ENCODE data around the gene BCKDHA.

The BCKDHA gene

GRCh38 chr19:41445575-41445974 is 48.0 kb downstream of the BCKDHA start:
- no peak overlapping the region for H3K14ac ChIP-seq (ENCODE audit: low read length)
- H3K4me2 ChIP-seq (ENCODE audit: low read length): no peak overlapping the region
- WGBS (ENCODE audit: extremely low coverage, insufficient coverage, insufficient read length): no CpG with 5 or more reads among the region's 5 CpGs
- H3K23ac ChIP-seq (ENCODE audit: low read length): no peak overlapping the region
- no peaks in the 10 kb centered on the region for H3K79me2 ChIP-seq (ENCODE audit: control insufficient read depth, insufficient read depth, low read length, poor library complexity)
- no peaks in the 10 kb centered on the region for H3K79me1 ChIP-seq (ENCODE audit: low read length)
- no peak overlapping the region for H3K27ac ChIP-seq (ENCODE audit: low read depth, low read length)
- no peak overlapping the region for H3K4ac ChIP-seq (ENCODE audit: low read depth, low read length)
- H3K4me1 ChIP-seq (ENCODE audit: control insufficient read depth in 1 of 2, insufficient read depth in 2 of 2, low read length in 2 of 2): no peaks in the 10 kb centered on the region
- no peak overlapping the region for H2AK5ac ChIP-seq (ENCODE audit: low read length)
- no peaks in the 10 kb centered on the region for H3K27me3 ChIP-seq (ENCODE audit: insufficient read depth, low read length)
- H4K8ac ChIP-seq (ENCODE audit: low read depth, low read length): no peak overlapping the region
- H3K9ac ChIP-seq (ENCODE audit: low read length): no peak overlapping the region
- DNase-seq: no peak
- no peak overlapping the region for H4K12ac ChIP-seq (ENCODE audit: low read depth, low read length)
- no peaks in the 10 kb centered on the region for H3K36me3 ChIP-seq (ENCODE audit: control insufficient read depth in 1 of 2, insufficient read depth in 2 of 2, low read length in 2 of 2)
- H2BK120ac ChIP-seq (ENCODE audit: insufficient read depth, low read length, poor library complexity): no peak overlapping the region
- no peak overlapping the region for H4K91ac ChIP-seq (ENCODE audit: low read depth, low read length)
- peaks cover 5% of the 10 kb centered on the region for H3K9me3 ChIP-seq (ENCODE audit: insufficient read depth, low read depth, low read length)
- H2AFZ ChIP-seq (ENCODE audit: insufficient read depth, low read length, poor library complexity): no peak overlapping the region
- no peak overlapping the region for H2BK12ac ChIP-seq (ENCODE audit: low read length)
- H3K18ac ChIP-seq (ENCODE audit: low read length): no peak overlapping the region
- no peak overlapping the region for H3K4me3 ChIP-seq (ENCODE audit: low read depth, low read length)
- H2BK5ac ChIP-seq (ENCODE audit: low read depth, low read length, poor library complexity): no peak overlapping the region

DNA sequence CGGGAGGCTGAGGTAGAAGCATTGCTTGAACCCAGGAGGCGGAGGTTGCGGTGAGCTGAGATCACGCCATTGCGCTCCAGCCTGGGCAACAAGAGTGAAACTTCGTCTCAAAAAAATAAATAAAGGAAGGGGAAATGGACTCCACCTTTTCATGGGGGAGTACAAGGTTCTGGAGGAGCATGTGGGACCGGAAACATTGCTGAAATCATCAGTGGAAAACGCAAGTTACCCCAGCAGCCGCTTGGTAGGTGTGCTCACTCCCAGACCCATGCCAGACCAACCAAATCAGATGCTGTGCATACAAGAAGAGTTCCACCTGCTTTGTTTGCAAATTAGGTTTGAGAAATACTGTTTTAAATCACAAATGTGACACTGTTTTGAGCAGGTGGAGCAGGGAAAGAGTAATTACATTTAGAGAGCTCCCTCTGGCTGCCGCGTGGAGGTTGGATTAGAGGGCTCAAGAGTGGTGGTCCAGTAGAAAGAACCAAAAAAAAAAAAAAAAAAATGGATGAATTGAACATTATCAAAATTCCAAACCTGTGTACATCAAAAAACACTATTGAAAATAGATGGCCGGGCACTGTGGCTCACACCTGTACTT is 50.2 kb downstream of the BCKDHA start:
- Histone ChIP-seq H3K9me3 (ENCODE audit: insufficient read depth, low read depth, low read length) (peaks cover 5% of the 10 kb centered on the region), H3K79me2 (ENCODE audit: control insufficient read depth, insufficient read depth, low read length, poor library complexity) (no peaks in the 10 kb centered on the region), H3K27me3 (ENCODE audit: insufficient read depth, low read length) (no peaks in the 10 kb centered on the region), H2AK5ac (ENCODE audit: low read length) (no peak overlapping the region), H2BK12ac (ENCODE audit: low read length) (no peak overlapping the region), H3K18ac (ENCODE audit: low read length) (no peak overlapping the region), H3K4me2 (ENCODE audit: low read length) (no peak overlapping the region), H3K4me3 (ENCODE audit: low read depth, low read length) (no peak overlapping the region), H2BK5ac (ENCODE audit: low read depth, low read length, poor library complexity) (no peak overlapping the region), H4K91ac (ENCODE audit: low read depth, low read length) (no peak overlapping the region), H3K4me1 (ENCODE audit: control insufficient read depth in 1 of 2, insufficient read depth in 2 of 2, low read length in 2 of 2) (no peaks in the 10 kb centered on the region), H3K4ac (ENCODE audit: low read depth, low read length) (no peak overlapping the region), H2BK120ac (ENCODE audit: insufficient read depth, low read length, poor library complexity) (no peak overlapping the region), H3K27ac (ENCODE audit: low read depth, low read length) (no peak overlapping the region), H3K14ac (ENCODE audit: low read length) (no peak overlapping the region), H3K23ac (ENCODE audit: low read length) (no peak overlapping the region), H3K79me1 (ENCODE audit: low read length) (no peaks in the 10 kb centered on the region), H2AFZ (ENCODE audit: insufficient read depth, low read length, poor library complexity) (no peak overlapping the region), H4K8ac (ENCODE audit: low read depth, low read length) (no peak overlapping the region), H3K36me3 (ENCODE audit: control insufficient read depth in 1 of 2, insufficient read depth in 2 of 2, low read length in 2 of 2) (no peaks in the 10 kb centered on the region), H4K12ac (ENCODE audit: low read depth, low read length) (no peak overlapping the region), H3K9ac (ENCODE audit: low read length) (no peak overlapping the region)
- no peak for DNase-seq
- WGBS (ENCODE audit: extremely low coverage, insufficient coverage, insufficient read length): no CpG with 5 or more reads among the region's 12 CpGs

DNA sequence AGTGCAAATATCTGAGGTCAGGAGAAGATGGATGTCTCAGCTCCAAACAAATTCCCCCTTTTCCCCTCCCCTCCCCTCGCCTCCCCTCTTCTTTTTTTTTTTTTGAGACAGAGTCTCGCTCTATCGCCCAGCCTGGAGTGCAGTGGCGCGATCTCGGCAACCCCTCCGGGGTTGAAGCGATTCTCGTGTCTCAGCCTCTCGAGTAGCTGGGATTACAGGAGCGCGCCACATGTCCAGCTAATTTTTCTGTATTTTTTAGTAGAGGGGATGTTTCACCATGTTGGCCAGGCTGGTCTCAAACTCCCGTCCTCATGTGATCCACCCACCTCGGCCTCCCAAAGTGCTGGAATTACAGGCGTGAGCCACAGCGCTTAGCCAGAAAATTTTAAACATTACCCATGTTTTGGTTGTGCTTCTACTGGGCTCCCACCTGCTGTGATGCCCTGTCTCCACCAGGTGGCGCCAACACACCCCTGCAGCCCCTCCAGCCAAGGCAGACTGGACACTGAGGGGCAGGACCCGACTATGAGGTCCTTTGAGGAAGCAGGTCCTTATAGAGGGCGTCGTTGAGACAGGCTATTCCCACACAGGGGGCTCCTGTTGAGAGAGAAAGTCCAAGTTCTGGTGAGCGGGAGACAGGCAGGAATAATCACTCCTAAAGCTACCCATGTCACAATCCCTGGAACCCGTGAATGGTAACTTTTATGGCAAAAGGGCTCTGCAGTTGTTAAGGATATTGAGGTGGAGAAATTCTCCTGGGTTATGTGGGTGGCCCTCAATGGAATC is 51.7 kb downstream of the BCKDHA start:
- Histone ChIP-seq H3K9me3 (ENCODE audit: insufficient read depth, low read depth, low read length) (peaks cover 4% of the 10 kb centered on the region), H3K14ac (ENCODE audit: low read length) (no peak overlapping the region), H3K27ac (ENCODE audit: low read depth, low read length) (no peak overlapping the region), H4K12ac (ENCODE audit: low read depth, low read length) (no peak overlapping the region), H2BK12ac (ENCODE audit: low read length) (no peak overlapping the region), H3K23ac (ENCODE audit: low read length) (no peak overlapping the region), H3K4me2 (ENCODE audit: low read length) (peak overlapping the region; percentile 18), H3K4me3 (ENCODE audit: low read depth, low read length) (no peak overlapping the region), H4K8ac (ENCODE audit: low read depth, low read length) (no peak overlapping the region), H2AFZ (ENCODE audit: insufficient read depth, low read length, poor library complexity) (no peak overlapping the region), H3K4ac (ENCODE audit: low read depth, low read length) (no peak overlapping the region), H3K36me3 (ENCODE audit: control insufficient read depth in 1 of 2, insufficient read depth in 2 of 2, low read length in 2 of 2) (no peaks in the 10 kb centered on the region), H3K27me3 (ENCODE audit: insufficient read depth, low read length) (no peaks in the 10 kb centered on the region), H3K79me1 (ENCODE audit: low read length) (no peaks in the 10 kb centered on the region), H2BK5ac (ENCODE audit: low read depth, low read length, poor library complexity) (no peak overlapping the region), H3K79me2 (ENCODE audit: control insufficient read depth, insufficient read depth, low read length, poor library complexity) (no peaks in the 10 kb centered on the region), H2BK120ac (ENCODE audit: insufficient read depth, low read length, poor library complexity) (no peak overlapping the region), H2AK5ac (ENCODE audit: low read length) (no peak overlapping the region), H3K4me1 (ENCODE audit: control insufficient read depth in 1 of 2, insufficient read depth in 2 of 2, low read length in 2 of 2) (no peaks in the 10 kb centered on the region), H3K18ac (ENCODE audit: low read length) (no peak overlapping the region), H4K91ac (ENCODE audit: low read depth, low read length) (no peak overlapping the region), H3K9ac (ENCODE audit: low read length) (no peak overlapping the region)
- no CpG with 5 or more reads among the region's 22 CpGs for WGBS (ENCODE audit: extremely low coverage, insufficient coverage, insufficient read length)
- peak; percentile 35 to 71 for DNase-seq

GRCh38 chr19:41449865-41450178 is 52.2 kb downstream of the BCKDHA start:
- Histone ChIP-seq H3K4me2 (ENCODE audit: low read length) (no peak overlapping the region), H2AK5ac (ENCODE audit: low read length) (no peak overlapping the region), H3K4me1 (ENCODE audit: control insufficient read depth in 1 of 2, insufficient read depth in 2 of 2, low read length in 2 of 2) (no peaks in the 10 kb centered on the region), H4K8ac (ENCODE audit: low read depth, low read length) (no peak overlapping the region), H3K27ac (ENCODE audit: low read depth, low read length) (no peak overlapping the region), H3K9me3 (ENCODE audit: insufficient read depth, low read depth, low read length) (peaks cover 3% of the 10 kb centered on the region), H2AFZ (ENCODE audit: insufficient read depth, low read length, poor library complexity) (no peak overlapping the region), H3K4ac (ENCODE audit: low read depth, low read length) (no peak overlapping the region), H4K12ac (ENCODE audit: low read depth, low read length) (no peak overlapping the region), H2BK12ac (ENCODE audit: low read length) (no peak overlapping the region), H3K36me3 (ENCODE audit: control insufficient read depth in 1 of 2, insufficient read depth in 2 of 2, low read length in 2 of 2) (no peaks in the 10 kb centered on the region), H3K4me3 (ENCODE audit: low read depth, low read length) (no peak overlapping the region), H2BK120ac (ENCODE audit: insufficient read depth, low read length, poor library complexity) (no peak overlapping the region), H3K18ac (ENCODE audit: low read length) (no peak overlapping the region), H3K79me2 (ENCODE audit: control insufficient read depth, insufficient read depth, low read length, poor library complexity) (no peaks in the 10 kb centered on the region), H3K9ac (ENCODE audit: low read length) (no peak overlapping the region), H3K79me1 (ENCODE audit: low read length) (no peaks in the 10 kb centered on the region), H3K27me3 (ENCODE audit: insufficient read depth, low read length) (no peaks in the 10 kb centered on the region), H3K14ac (ENCODE audit: low read length) (no peak overlapping the region), H4K91ac (ENCODE audit: low read depth, low read length) (no peak overlapping the region), H3K23ac (ENCODE audit: low read length) (no peak overlapping the region), H2BK5ac (ENCODE audit: low read depth, low read length, poor library complexity) (no peak overlapping the region)
- WGBS (ENCODE audit: extremely low coverage, insufficient coverage, insufficient read length): no CpG with 5 or more reads among the region's 3 CpGs
- no peak for DNase-seq

Measured in trophoblast cell (in vitro differentiated cells and primary cell).